Kidney (tissue), 14 donors: ENCODE results near the gene ALPP. TPM values are rescaled to one million over a fixed set of nuclear protein-coding genes. Genes with fewer than 3 reads are reported as not detected.
A peak's percentile ranks its signal among the peaks of the same experiment; 100 is the strongest.

Experiments used
- DNase-seq, 5 donors: peaks; one replicate each; pipeline ENCODE4 v3.0.0-alpha.2; 2013 to 2020
- FAIRE-seq: peaks from 2 replicates; lab custom pipeline; 2012; peaks lifted over from hg19 to GRCh38; lab: Jason Lieb, UNC
- H3K27ac ChIP-seq, 2 donors: one replicate each; pipeline ENCODE4 v1.7.0; 2013; ENCODE audit warnings: low read depth in 2 of 2, low read length in 2 of 2, inconsistent platforms in 1 of 2
- H3K27me3 ChIP-seq: one replicate; pipeline ENCODE4 v1.7.1; 2013; ENCODE audit warnings: low read length, inconsistent platforms; ENCODE audit not compliant: control insufficient read depth, insufficient read depth
- H3K36me3 ChIP-seq, 3 donors: one replicate each; pipeline versions ENCODE4 v1.7.0 to v1.7.1; 2013; ENCODE audit warnings: low read length in 3 of 3, control low read depth in 1 of 3, inconsistent platforms in 1 of 3; ENCODE audit not compliant: insufficient read depth in 3 of 3, control insufficient read depth in 2 of 3
- H3K4me1 ChIP-seq, 3 donors: one replicate each; pipeline versions ENCODE4 v1.7.0 to v1.7.1; 2013; ENCODE audit warnings: low read length in 3 of 3, inconsistent platforms in 1 of 3, low read depth in 1 of 3; ENCODE audit not compliant: control insufficient read depth in 2 of 3, insufficient read depth in 2 of 3
- H3K4me3 ChIP-seq, 3 donors: one replicate each; pipeline versions ENCODE4 v1.7.0 to v1.8.1; 2013; ENCODE audit warnings: low read length in 3 of 3, control low read depth in 1 of 3, inconsistent platforms in 1 of 3
- H3K9ac ChIP-seq, 3 donors: one replicate each; pipeline versions ENCODE4 v1.7.0 to v1.7.1; 2013; ENCODE audit warnings: low read length in 3 of 3, control low read depth in 1 of 3, inconsistent platforms in 1 of 3
- H3K9me3 ChIP-seq, 3 donors: one replicate each; pipeline versions ENCODE4 v1.7.0 to v1.7.1; 2013; ENCODE audit warnings: low read length in 3 of 3, control low read depth in 1 of 3, inconsistent platforms in 1 of 3; ENCODE audit not compliant: control insufficient read depth in 2 of 3, insufficient read depth in 1 of 3
- CTCF ChIP-seq: IDR thresholded peaks from 3 replicates; pipeline ENCODE4 v1.5.1; 2012; ENCODE audit warnings: mild to moderate bottlenecking, moderate library complexity, borderline replicate concordance; ENCODE audit not compliant: insufficient read depth; ENCODE audit errors: extremely low read depth
- intact Hi-C: fragments of 100-400 bp; cut with DNase I; formaldehyde crosslinking; loops from one replicate; pipeline ENCODE4 v1.11.1; 2022
- polyA plus RNA-seq: library from polyadenylated mRNA; stranded (reverse); fragments of 350-450 nt; fragmentation: Illumina TruSeq; extraction: RNeasy Lipid Tissue Mini Kit (QIAGEN cat#74804); gene quantifications from one replicate; pipeline ENCODE4 v1.2.3, GENCODE V29; 2014; ENCODE audit warnings: low read depth, low replicate concordance; ENCODE audit not compliant: insufficient read depth
- total RNA-seq: library from RNA; stranded (reverse); fragmentation: NEBNext Ultra II Directional; extraction: Animal tissue kit (Norgen Biotek cat#: 25700); gene quantifications from one replicate; pipeline ENCODE4 v1.2.1, GENCODE V29; 2021
- donor health status: control.
- donor health status: control.
- donor health status: control.
- donor health status: control.
- donor health status: control.
- donor health status: DM: yes; HTN: yes; CAD: no.
- donor health status: Normal renal cell carcinoma (clear cell type).

ALPP gene
- total and polyA plus RNA-seq, 2 donors from 2014 or later = not detected

GRCh38 chr2:232338759-232339106 is 39.8 kb upstream of the ALPP start:
- Histone ChIP-seq H3K36me3 (no peaks in the 10 kb centered on the region), H3K9me3 (no peaks in the 10 kb centered on the region), H3K9ac (no peak overlapping the region), H3K27ac (no peak overlapping the region), H3K27me3 (no peaks in the 10 kb centered on the region), H3K4me3 (no peak overlapping the region), H3K4me1 (no peaks in the 10 kb centered on the region)
- DNase-seq = peak in 1 of 5 donors; percentile 37
- no peak for FAIRE-seq
- intact Hi-C loops = no loop called here
- no peak for TF ChIP-seq CTCF

- no peak overlapping the region for H3K4me3 ChIP-seq
- peak in 1 of 5 donors; percentile 64 for DNase-seq
- H3K27ac ChIP-seq = no peak overlapping the region
- no peaks in the 10 kb centered on the region for H3K36me3 ChIP-seq
- no peaks in the 10 kb centered on the region for H3K4me1 ChIP-seq
- no peaks in the 10 kb centered on the region for H3K9me3 ChIP-seq
- no peak for TF ChIP-seq CTCF
- FAIRE-seq = no peak
- no peak overlapping the region for H3K9ac ChIP-seq
- intact Hi-C loops = no loop called here
- H3K27me3 ChIP-seq = no peaks in the 10 kb centered on the region
Observed at GRCh38 chr2:232339121-232340081, 39.1 kb upstream of the ALPP start.

- Histone ChIP-seq H3K9me3 (no peaks in the 10 kb centered on the region), H3K27me3 (no peaks in the 10 kb centered on the region), H3K9ac (no peak overlapping the region), H3K27ac (no peak overlapping the region), H3K4me3 (no peak overlapping the region), H3K4me1 (no peaks in the 10 kb centered on the region), H3K36me3 (no peaks in the 10 kb centered on the region)
- no peak for TF ChIP-seq CTCF
- FAIRE-seq (no peak), DNase-seq (peak in 1 of 5 donors; percentile 57)
- intact Hi-C loops = no loop called here
Observed at GRCh38 chr2:232340171-232340935, 38.2 kb upstream of the ALPP start.
